NCI-H2107 treated with DMSO at 0.1 percent for 48 hours (cell line): ENCODE measurements around the gene LBP.
"Not testable (repeated sequence)": the region's sequence is repeated elsewhere in the genome, so short reads cannot be mapped to it uniquely, and the experiment has no call there.

Source experiments
- DNase-seq: peaks from one replicate; lab custom pipeline; 2025; ENCODE audit not compliant: unreplicated experiment; lab: John Stamatoyannopoulos, UW

The LBP gene, protein sequence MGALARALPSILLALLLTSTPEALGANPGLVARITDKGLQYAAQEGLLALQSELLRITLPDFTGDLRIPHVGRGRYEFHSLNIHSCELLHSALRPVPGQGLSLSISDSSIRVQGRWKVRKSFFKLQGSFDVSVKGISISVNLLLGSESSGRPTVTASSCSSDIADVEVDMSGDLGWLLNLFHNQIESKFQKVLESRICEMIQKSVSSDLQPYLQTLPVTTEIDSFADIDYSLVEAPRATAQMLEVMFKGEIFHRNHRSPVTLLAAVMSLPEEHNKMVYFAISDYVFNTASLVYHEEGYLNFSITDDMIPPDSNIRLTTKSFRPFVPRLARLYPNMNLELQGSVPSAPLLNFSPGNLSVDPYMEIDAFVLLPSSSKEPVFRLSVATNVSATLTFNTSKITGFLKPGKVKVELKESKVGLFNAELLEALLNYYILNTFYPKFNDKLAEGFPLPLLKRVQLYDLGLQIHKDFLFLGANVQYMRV

DNA sequence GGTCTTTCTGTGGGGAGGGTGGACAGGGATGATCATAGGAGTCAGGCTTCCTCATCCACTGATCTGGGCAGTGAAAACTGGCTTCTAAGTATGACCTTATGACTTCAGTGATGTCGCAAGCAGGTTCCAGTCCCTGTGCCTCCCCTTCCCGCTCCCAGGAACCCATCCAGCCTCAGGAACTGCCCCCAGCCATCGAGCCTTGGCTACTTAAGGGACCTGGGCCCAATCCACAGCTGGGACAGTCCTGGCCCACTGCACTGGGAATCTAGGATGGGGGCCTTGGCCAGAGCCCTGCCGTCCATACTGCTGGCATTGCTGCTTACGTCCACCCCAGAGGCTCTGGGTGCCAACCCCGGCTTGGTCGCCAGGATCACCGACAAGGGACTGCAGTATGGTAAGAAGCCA, at the start of gene LBP:
Gene LBP, plus strand, starts transcription at position 236 of the 405 bp plus-strand sequence. Its CDS starts 35 bp downstream, at position 271.
- DNase-seq, result no peak

DNA sequence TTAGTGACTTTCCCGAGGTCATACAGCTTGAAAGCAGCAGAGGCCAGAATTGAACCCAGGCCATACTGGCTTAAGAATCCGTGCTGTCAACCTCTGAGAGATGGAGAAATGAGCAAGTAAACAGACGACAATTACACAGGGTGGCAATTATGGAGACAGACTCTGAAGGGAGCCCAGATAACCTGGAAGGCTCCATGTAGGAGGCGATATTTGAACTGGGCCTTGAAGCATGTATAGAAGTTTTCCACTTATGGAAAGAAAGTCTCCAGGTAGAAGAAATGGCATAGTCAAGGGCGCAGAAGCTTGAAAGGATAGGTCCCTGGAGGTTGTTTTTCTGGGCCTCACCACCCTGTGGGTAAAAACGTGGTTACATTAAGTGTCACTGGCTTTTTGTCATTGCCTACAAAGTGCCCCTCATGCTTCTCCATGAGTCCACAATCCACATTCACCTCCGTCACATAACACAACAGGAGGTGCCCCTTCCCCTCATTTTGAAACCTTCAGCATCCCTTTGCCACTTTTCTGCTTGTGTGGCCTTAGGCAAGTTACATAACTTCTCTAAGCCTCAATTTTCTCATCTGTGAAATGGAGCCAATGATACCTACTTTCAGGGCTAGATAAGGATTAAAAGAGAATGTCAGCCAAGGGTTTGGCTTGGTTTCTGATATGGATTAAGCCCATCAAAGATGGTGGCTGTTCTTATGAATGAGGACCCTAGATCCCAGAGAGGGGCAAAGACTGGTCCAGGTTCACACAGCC, 48.2 kb upstream of the LBP start:
- no peak for DNase-seq

DNA sequence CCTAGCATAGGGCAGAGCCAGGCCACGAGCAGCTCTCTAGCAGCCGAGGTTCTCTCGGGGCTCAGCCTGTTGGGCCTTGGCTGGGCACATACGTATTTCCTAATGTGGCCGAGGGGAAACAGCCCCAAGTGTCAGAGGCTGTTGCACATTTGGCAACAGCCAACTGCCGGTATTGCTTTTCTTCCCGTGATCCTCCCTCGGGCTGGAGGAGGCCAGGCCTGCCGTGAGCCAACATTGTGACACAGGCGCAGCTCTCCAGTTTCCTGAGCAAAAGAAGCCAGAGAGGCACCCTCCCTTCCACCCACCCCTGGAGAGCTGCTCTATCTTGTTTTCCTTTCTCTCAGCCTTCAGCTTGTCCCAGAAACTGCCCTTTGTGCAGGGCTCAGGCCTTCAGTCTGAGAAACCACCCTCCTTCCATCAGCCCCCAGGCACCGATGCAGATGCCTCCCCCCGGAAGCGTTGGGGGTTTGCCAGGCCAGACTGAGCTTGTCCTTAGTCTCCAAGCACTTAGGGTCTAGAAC, 47.5 kb upstream of the LBP start:
- DNase-seq, result no peak

DNA sequence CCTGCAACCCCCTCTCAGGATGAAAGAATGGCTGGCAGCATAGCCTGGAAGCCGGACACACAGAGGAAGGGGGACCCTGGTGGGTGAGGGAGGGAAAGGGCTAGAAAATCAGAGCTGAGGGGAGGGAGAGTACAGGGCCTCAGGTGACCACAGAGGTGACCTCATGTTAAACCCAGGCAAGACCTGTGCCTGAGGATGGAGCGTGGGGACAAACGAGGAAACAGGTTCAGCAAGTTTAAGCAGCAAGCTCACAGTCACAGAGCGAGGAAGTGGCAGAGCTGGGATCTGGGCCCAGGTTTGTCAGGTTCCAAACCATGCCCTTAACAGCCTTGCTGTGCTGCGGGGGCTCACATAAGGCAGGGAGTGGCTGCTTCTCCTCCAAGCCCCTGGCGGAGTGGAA, 46.3 kb upstream of the LBP start:
- no peak for DNase-seq

DNA sequence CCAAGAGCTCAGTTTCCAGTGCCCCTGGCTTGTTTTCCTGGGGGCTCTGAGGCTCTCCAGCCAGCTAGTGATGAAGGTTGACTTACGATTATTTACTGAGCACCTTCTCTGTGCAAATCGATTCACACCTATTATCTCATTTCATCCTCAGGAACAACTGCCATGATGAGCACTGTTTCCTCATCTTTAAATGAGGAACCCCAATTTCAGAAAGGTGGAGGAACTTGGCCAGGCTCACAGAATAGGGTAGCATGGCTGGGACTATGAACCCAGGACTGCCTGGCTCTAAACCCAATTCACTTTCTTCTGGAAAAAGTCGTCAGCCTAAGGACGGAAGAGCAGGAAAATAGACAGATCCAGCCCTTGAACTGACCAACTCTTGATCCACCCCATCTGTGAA, 45.8 kb upstream of the LBP start:
- no peak for DNase-seq

DNA sequence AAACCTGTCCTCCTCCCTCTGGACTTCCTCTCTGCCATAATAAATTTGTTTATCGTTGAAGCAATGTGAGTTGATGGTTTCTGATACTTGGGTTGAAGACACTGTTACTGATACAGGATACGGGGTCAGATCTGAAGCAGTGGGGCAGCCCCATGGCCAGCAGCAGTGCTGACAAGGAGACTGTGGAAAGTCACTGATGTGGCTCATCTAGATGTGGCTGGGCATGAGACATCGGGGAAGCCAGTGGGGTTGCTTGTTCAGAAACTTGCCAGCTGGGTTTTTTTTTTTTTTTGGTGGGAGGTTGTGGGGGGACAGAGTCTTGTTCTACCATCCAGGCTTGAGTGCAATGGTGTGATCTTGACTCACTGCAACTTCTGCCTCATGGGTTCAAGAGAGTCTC, 45.0 kb upstream of the LBP start:
- DNase-seq, result no peak

DNA sequence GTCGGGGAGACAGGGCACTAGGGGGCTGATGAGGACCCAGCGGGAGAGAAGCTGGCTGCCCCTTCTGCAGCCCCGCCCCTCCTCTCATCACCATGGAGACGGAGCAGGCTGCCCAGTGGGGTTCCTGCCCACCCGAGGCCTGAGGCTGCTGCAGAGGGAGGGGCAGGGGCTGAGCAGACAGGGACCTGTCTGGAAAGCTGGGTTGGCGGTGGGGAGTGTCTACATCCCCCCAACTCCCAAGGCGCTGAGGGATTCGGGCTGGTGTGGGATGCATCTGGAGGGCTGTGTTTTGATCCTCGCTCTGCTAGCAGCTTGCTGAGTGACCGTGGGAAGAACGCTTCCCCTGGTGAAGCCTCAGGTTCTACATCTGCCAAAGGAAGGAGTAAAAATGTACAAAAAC, 43.5 kb upstream of the LBP start:
- DNase-seq, result no peak

DNA sequence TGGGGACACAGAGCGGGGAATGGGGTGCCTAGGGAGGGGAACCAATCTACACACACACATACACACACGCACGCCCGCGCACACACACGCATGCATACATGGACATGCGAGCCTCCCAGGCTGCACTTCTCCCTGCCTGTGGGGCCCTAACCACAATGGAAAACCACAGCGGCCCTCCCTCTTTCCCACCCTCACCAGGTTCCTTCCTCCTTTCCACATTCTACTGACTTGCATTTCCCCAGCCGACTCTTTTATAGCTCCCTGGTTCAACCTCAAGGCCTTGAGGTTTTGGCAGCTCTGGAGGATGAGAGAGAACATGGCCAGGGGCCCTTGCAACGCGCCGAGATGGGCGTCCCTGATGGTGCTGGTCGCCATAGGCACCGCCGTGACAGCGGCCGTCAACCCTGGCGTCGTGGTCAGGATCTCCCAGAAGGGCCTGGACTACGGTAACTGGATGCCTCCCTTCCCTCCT, 42.3 kb upstream of the LBP start, which contains the start of gene BPI:
Gene BPI, plus strand, starts transcription at position 249 of the 472 bp plus-strand sequence. Its CDS starts 68 bp downstream, at position 317.
- no peak for DNase-seq

DNA sequence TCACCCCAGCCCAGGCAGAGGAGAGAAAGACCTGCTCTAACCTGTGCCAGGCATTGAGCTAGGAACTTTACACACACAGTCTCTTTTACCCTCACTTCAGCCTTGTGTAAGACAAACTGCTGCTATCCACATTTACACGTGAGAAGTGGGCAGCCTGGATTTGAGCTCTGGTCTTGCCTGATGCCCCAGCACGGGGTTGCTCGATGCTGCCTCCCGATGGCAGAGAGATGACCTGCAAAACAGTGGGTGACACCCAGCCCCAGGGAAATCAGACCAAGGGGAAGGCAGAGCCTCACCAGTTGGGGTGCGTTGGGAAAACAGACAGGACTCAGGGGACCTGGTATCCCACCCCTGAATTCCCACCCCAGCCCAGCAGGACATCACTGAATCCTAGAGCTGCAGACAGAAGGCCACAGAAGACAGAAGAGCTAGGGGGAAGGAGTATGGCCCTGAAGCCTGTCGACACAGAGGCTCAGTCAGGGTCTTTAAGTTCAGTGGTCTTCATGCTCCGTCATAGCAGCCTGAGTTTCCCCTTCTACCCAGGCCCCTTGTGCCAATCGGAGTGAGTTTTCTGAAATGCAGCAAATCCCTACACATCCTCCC, 41.3 kb upstream of the LBP start:
- no peak for DNase-seq

DNA sequence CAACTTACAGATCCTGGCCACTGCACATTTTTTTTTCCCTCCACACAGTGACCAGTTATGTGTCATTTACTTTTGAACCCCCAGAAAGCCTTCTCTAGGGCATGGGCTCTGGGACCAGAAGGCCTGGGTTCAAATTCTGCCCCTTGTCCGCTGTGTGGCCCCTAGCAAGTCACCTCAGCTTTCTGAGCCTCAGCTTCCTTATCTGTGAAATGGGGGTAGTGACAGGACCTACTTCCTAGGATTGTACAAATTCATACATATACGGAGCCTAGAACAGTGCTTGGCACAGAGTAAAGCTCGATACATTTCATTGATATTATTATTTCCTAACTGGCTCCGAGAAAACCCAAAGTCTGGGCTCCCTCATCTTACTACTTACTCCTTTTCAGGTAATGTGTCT, 40.7 kb upstream of the LBP start:
- no peak for DNase-seq

DNA sequence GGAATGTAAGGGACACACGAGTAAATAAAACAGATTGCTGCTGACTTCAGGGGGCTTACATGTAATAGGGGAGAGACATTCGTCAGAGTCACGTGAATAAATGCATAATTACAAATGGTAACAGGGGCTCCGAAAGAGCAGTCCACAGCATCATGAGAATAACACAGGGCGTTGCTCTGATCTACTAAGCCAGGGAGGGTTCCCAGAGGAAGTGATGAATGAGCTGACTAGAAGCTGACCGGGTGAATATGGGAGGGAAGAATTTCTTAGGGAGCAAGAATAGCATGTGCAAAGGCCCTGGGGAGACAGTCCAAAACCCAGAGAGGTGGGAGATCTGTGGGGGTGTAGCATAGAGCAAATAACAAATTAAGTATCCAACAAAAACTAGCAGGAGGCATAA, 39.9 kb upstream of the LBP start:
- no peak for DNase-seq

DNA sequence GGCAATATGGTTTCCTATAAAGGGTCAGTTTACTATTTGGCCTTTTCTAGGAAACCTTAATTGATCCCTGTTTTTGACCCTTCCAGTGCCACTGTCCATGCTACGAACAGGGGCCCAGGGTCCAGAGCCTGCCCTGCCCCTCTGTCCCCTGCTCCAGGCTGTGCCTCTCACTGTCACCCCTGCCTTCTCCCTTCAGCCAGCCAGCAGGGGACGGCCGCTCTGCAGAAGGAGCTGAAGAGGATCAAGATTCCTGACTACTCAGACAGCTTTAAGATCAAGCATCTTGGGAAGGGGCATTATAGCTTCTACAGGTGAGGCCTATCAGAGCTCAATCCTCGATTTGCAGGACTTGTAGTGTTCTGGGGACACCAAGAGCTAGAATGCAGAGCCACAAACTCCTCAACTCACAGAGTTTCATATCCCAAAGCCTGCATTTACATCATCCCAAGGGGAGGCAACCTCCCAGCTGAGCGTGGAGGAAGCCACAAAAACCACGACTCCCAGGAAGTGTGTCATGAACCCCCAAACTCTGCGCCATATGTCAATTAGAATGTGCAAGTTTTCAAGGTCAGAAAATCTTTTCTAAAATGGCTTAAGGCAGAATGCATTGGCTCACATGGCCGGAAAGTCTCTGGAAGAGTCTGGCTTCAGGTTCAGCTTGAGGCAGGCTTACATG, 38.8 kb upstream of the LBP start:
- DNase-seq, result no peak

DNA sequence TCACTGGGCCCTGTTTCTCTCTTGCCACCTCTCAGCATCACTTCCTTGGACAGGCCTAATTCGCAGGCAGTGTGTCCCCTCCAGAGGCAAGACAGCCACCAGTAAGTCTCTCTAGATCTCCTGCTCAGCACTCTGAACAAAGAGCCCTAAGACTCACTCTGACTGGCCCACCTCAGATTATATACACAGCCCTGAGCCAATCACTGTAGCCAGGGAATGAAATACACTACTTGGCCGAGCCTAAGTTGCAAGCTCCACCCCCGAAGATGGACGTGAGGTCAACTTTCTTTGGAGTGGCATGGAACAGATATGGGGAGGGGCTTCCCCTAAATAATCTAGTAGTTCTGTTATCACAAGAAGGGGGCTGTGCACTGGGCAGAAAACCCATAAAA, 38.2 kb upstream of the LBP start:
- no peak for DNase-seq

DNA sequence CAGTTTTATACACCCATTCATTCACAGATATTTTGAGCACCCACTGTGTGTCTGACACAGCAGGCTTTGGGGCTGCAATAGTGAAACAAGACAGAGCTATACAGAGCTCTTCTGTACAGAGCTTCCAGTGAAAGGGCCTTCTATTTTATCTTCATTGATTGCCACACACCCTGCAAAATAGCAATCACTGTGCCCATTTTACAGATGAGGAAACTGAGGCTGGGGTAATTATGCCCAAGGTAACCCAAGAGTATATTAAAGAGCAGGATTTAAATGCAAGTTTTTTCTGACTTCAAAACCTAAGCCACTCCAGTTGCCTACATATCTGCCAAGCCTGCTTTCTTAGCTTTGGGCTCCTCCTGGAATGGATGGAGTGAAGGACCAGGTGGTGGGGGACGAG, 37.8 kb upstream of the LBP start:
- DNase-seq, result no peak

DNA sequence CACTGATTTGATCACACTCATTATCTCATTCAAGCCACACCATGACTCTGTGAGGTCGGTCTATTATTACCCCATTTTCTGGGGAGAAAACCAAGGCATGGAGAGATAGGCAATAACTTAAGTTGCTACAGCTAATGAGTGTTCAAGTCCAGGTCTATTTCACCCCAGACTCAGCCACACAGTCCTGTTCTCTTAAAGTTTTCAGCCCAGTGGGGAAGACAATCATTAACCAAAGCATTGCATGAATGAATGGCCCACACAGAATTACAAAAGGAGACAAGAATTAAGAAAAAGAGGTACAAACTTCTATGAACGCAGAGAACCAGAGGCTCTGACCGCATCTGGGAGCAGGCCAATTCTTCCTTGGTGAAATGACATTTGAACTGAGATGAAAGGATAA, 35.2 kb upstream of the LBP start:
- no peak for DNase-seq

DNA sequence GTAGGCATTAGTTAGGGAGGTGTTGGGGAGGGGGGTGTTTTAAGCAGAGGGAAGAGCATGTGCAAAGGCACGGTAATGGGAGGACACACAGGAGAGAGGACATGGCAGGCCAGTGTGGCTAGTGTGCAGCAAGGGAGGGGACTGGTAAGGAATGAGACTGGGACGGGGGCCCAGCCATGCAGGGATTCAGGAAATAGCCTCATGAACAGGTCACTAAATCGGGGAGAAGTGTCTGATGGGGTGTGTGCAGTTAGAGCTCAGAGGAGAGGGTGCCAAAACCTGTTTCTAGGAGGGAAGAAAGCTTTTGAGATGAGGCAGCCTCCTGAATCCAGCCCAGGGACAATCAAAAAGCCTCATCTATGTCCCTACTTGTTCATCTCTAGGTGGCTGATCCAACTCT, 34.8 kb upstream of the LBP start:
- DNase-seq, result no peak

DNA sequence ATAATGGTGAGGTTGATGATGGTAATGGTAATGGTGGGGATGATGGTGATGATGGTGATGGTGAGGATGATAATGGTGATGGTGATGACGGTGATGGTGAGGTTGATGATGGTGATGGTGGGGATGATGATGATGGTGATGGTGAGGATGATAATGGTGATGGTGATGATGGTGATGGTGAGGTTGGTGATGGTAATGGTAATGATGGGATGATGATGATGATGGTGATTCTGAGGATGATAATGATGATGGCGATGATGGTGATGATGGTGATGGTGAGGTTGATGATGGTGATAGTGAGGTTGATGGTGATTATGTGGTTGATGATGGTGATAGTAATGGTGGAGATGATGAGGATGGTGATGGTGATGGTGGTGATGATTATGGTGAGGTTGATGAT, 32.6 kb upstream of the LBP start:
- no peak for DNase-seq

DNA sequence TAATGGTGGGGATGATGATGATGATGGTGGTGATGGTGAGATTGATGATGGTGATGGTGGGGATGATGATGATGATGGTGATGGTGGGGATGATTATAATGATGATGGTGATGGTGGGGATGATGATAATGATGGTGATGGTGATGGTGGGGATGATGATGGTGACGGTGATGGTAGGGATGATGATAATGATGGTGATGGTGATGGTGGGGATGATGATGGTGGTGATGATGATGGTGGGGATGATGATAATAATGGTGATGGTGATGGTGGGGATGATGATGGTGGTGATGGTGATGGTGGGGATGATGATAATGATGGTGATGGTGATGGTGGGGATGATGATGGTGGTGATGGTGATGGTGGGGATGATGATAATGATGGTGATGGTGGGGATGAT, 31.9 kb upstream of the LBP start:
- DNase-seq, result not testable (repeated sequence)

DNA sequence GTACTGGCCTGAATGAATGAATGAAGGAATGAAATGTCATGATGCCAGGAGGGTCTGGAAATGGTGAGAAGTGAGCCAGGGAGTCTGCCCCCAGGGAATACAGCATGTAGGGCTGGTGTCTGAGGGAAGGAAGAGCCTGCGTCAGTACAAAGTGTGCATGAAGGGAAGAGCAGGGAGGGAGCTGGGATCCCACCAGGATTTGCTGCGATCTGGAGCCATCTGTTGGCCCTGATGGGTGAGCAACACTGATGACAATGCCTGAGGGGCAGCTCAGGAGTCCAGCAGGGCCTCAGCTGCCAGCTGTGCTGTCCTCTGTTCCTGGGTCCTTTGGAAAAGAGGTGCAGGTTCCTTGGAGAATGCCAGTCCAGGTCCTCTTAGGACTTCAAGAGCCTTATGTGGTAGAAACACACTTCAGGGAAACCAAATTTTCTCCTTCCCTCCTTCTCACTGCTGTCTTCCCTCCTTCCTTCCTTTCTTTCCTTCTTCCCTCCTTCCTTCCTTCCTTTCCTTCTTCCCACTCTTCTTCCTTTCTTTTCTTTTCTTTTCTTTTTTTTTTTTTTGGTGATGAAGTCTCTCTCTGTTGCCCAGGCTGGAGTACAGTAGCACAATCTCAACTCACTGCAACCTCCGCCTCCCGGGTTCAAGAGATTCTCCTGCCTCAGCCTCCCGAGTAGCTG, 30.9 kb upstream of the LBP start:
- DNase-seq, result no peak

DNA sequence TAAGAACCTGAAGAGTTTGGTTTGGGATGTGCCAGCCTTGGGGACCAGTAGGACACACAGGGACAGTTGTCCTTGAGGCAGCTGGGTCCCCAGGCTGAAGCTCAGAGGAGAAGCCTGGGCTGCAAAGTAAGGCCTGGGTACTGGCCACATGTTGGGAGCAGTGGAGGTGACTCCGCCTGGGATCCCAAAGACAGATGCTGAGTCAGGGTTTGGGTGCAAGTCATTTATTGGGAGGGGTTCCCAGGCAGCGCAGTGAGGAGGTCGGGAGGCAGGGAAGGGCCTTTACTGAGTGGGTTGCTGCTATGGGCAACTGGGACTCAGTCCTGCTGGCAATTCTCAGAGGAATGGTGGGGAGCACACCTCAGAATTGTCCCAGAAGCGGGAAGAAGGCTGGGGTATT, 29.9 kb upstream of the LBP start:
- DNase-seq, result no peak
